ENCODE measurements around the gene RNF217.
"Not testable (repeated sequence)": the region's sequence is repeated elsewhere in the genome, so short reads cannot be mapped to it uniquely, and the experiment has no call there.

RNF217 gene

GRCh38 chr6:125116710-125117109 is 154.5 kb downstream of the RNF217 start:
- no peak overlapping the region for H3K27ac ChIP-seq (ENCODE audit: low read depth in 2 of 2, low read length in 2 of 2)
- no peak overlapping the region for H3K9ac ChIP-seq (ENCODE audit: low read depth in 1 of 2, low read length in 2 of 2)
- no peaks in the 10 kb centered on the region for H3K9me3 ChIP-seq (ENCODE audit: control insufficient read depth in 2 of 2, low read length in 2 of 2)
- H3K4me1 ChIP-seq (ENCODE audit: control insufficient read depth in 2 of 2, insufficient read depth in 2 of 2, low read length in 2 of 2), result no peaks in the 10 kb centered on the region
- no peak overlapping the region for H3K4me3 ChIP-seq (ENCODE audit: low read length in 2 of 2)
- H3K27me3 ChIP-seq (ENCODE audit: control insufficient read depth in 2 of 2, insufficient read depth in 2 of 2, low read length in 2 of 2), result no peaks in the 10 kb centered on the region
- no peaks in the 10 kb centered on the region for H3K36me3 ChIP-seq (ENCODE audit: control insufficient read depth in 2 of 2, insufficient read depth in 2 of 2, low read length in 2 of 2)

- Histone ChIP-seq H3K36me3 (ENCODE audit: control insufficient read depth in 2 of 2, insufficient read depth in 2 of 2, low read length in 2 of 2) (no peaks in the 10 kb centered on the region), H3K4me3 (ENCODE audit: low read length in 2 of 2) (no peak overlapping the region), H3K9ac (ENCODE audit: low read depth in 1 of 2, low read length in 2 of 2) (no peak overlapping the region), H3K4me1 (ENCODE audit: control insufficient read depth in 2 of 2, insufficient read depth in 2 of 2, low read length in 2 of 2) (no peaks in the 10 kb centered on the region), H3K27ac (ENCODE audit: low read depth in 2 of 2, low read length in 2 of 2) (no peak overlapping the region), H3K27me3 (ENCODE audit: control insufficient read depth in 2 of 2, insufficient read depth in 2 of 2, low read length in 2 of 2) (no peaks in the 10 kb centered on the region), H3K9me3 (ENCODE audit: control insufficient read depth in 2 of 2, low read length in 2 of 2) (no peaks in the 10 kb centered on the region)
These were observed 155.6 kb downstream of the RNF217 start for GRCh38 chr6:125117818-125118217.

GRCh38 chr6:125120054-125120590 is 157.9 kb downstream of the RNF217 start:
- H3K27ac ChIP-seq (ENCODE audit: low read depth in 2 of 2, low read length in 2 of 2), result no peak overlapping the region
- no peaks in the 10 kb centered on the region for H3K27me3 ChIP-seq (ENCODE audit: control insufficient read depth in 2 of 2, insufficient read depth in 2 of 2, low read length in 2 of 2)
- no peaks in the 10 kb centered on the region for H3K9me3 ChIP-seq (ENCODE audit: control insufficient read depth in 2 of 2, low read length in 2 of 2)
- H3K4me1 ChIP-seq (ENCODE audit: control insufficient read depth in 2 of 2, insufficient read depth in 2 of 2, low read length in 2 of 2), result no peaks in the 10 kb centered on the region
- H3K4me3 ChIP-seq (ENCODE audit: low read length in 2 of 2), result no peak overlapping the region
- no peaks in the 10 kb centered on the region for H3K36me3 ChIP-seq (ENCODE audit: control insufficient read depth in 2 of 2, insufficient read depth in 2 of 2, low read length in 2 of 2)
- H3K9ac ChIP-seq (ENCODE audit: low read depth in 1 of 2, low read length in 2 of 2), result no peak overlapping the region

- Histone ChIP-seq H3K9ac (ENCODE audit: low read depth in 1 of 2, low read length in 2 of 2) (no peak overlapping the region), H3K4me3 (ENCODE audit: low read length in 2 of 2) (no peak overlapping the region), H3K27ac (ENCODE audit: low read depth in 2 of 2, low read length in 2 of 2) (no peak overlapping the region), H3K27me3 (ENCODE audit: control insufficient read depth in 2 of 2, insufficient read depth in 2 of 2, low read length in 2 of 2) (no peaks in the 10 kb centered on the region), H3K4me1 (ENCODE audit: control insufficient read depth in 2 of 2, insufficient read depth in 2 of 2, low read length in 2 of 2) (no peaks in the 10 kb centered on the region), H3K36me3 (ENCODE audit: control insufficient read depth in 2 of 2, insufficient read depth in 2 of 2, low read length in 2 of 2) (no peaks in the 10 kb centered on the region), H3K9me3 (ENCODE audit: control insufficient read depth in 2 of 2, low read length in 2 of 2) (no peaks in the 10 kb centered on the region)
These were observed 159.7 kb downstream of the RNF217 start for GRCh38 chr6:125121894-125122293.

- no peaks in the 10 kb centered on the region for H3K36me3 ChIP-seq (ENCODE audit: control insufficient read depth in 2 of 2, insufficient read depth in 2 of 2, low read length in 2 of 2)
- H3K27ac ChIP-seq (ENCODE audit: low read depth in 2 of 2, low read length in 2 of 2), result no peak overlapping the region
- no peaks in the 10 kb centered on the region for H3K27me3 ChIP-seq (ENCODE audit: control insufficient read depth in 2 of 2, insufficient read depth in 2 of 2, low read length in 2 of 2)
- no peaks in the 10 kb centered on the region for H3K4me1 ChIP-seq (ENCODE audit: control insufficient read depth in 2 of 2, insufficient read depth in 2 of 2, low read length in 2 of 2)
- H3K4me3 ChIP-seq (ENCODE audit: low read length in 2 of 2), result no peak overlapping the region
- H3K9me3 ChIP-seq (ENCODE audit: control insufficient read depth in 2 of 2, low read length in 2 of 2), result no peaks in the 10 kb centered on the region
- H3K9ac ChIP-seq (ENCODE audit: low read depth in 1 of 2, low read length in 2 of 2), result no peak overlapping the region
These were observed 160.8 kb downstream of the RNF217 start for GRCh38 chr6:125123051-125123450.

GRCh38 chr6:125123468-125124048 is 161.3 kb downstream of the RNF217 start:
- Histone ChIP-seq H3K4me3 (ENCODE audit: low read length in 2 of 2) (no peak overlapping the region), H3K4me1 (ENCODE audit: control insufficient read depth in 2 of 2, insufficient read depth in 2 of 2, low read length in 2 of 2) (no peaks in the 10 kb centered on the region), H3K36me3 (ENCODE audit: control insufficient read depth in 2 of 2, insufficient read depth in 2 of 2, low read length in 2 of 2) (no peaks in the 10 kb centered on the region), H3K27ac (ENCODE audit: low read depth in 2 of 2, low read length in 2 of 2) (no peak overlapping the region), H3K27me3 (ENCODE audit: control insufficient read depth in 2 of 2, insufficient read depth in 2 of 2, low read length in 2 of 2) (no peaks in the 10 kb centered on the region), H3K9ac (ENCODE audit: low read depth in 1 of 2, low read length in 2 of 2) (no peak overlapping the region), H3K9me3 (ENCODE audit: control insufficient read depth in 2 of 2, low read length in 2 of 2) (no peaks in the 10 kb centered on the region)

- H3K9me3 ChIP-seq (ENCODE audit: control insufficient read depth in 2 of 2, low read length in 2 of 2), result no peaks in the 10 kb centered on the region
- no peak overlapping the region for H3K4me3 ChIP-seq (ENCODE audit: low read length in 2 of 2)
- H3K9ac ChIP-seq (ENCODE audit: low read depth in 1 of 2, low read length in 2 of 2), result no peak overlapping the region
- H3K27ac ChIP-seq (ENCODE audit: low read depth in 2 of 2, low read length in 2 of 2), result no peak overlapping the region
- H3K4me1 ChIP-seq (ENCODE audit: control insufficient read depth in 2 of 2, insufficient read depth in 2 of 2, low read length in 2 of 2), result no peaks in the 10 kb centered on the region
- H3K36me3 ChIP-seq (ENCODE audit: control insufficient read depth in 2 of 2, insufficient read depth in 2 of 2, low read length in 2 of 2), result no peaks in the 10 kb centered on the region
- H3K27me3 ChIP-seq (ENCODE audit: control insufficient read depth in 2 of 2, insufficient read depth in 2 of 2, low read length in 2 of 2), result no peaks in the 10 kb centered on the region
These were observed 161.9 kb downstream of the RNF217 start for GRCh38 chr6:125124049-125124669.

- not testable (repeated sequence) for H3K4me3 ChIP-seq (ENCODE audit: low read length in 2 of 2); H3K27ac ChIP-seq (ENCODE audit: low read depth in 2 of 2, low read length in 2 of 2); H3K9ac ChIP-seq (ENCODE audit: low read depth in 1 of 2, low read length in 2 of 2); H3K4me1 ChIP-seq (ENCODE audit: control insufficient read depth in 2 of 2, insufficient read depth in 2 of 2, low read length in 2 of 2); H3K27me3 ChIP-seq (ENCODE audit: control insufficient read depth in 2 of 2, insufficient read depth in 2 of 2, low read length in 2 of 2); H3K36me3 ChIP-seq (ENCODE audit: control insufficient read depth in 2 of 2, insufficient read depth in 2 of 2, low read length in 2 of 2); H3K9me3 ChIP-seq (ENCODE audit: control insufficient read depth in 2 of 2, low read length in 2 of 2)
These were observed 163.6 kb downstream of the RNF217 start for GRCh38 chr6:125125856-125126255.

GRCh38 chr6:125129354-125129753 is 167.1 kb downstream of the RNF217 start:
- Histone ChIP-seq H3K4me3 (ENCODE audit: low read length in 2 of 2) (no peak overlapping the region), H3K27ac (ENCODE audit: low read depth in 2 of 2, low read length in 2 of 2) (no peak overlapping the region), H3K9ac (ENCODE audit: low read depth in 1 of 2, low read length in 2 of 2) (no peak overlapping the region), H3K9me3 (ENCODE audit: control insufficient read depth in 2 of 2, low read length in 2 of 2) (no peaks in the 10 kb centered on the region), H3K27me3 (ENCODE audit: control insufficient read depth in 2 of 2, insufficient read depth in 2 of 2, low read length in 2 of 2) (no peaks in the 10 kb centered on the region), H3K4me1 (ENCODE audit: control insufficient read depth in 2 of 2, insufficient read depth in 2 of 2, low read length in 2 of 2) (no peaks in the 10 kb centered on the region), H3K36me3 (ENCODE audit: control insufficient read depth in 2 of 2, insufficient read depth in 2 of 2, low read length in 2 of 2) (no peaks in the 10 kb centered on the region)

GRCh38 chr6:125132058-125132457 is 169.8 kb downstream of the RNF217 start:
- no peaks in the 10 kb centered on the region for H3K4me1 ChIP-seq (ENCODE audit: control insufficient read depth in 2 of 2, insufficient read depth in 2 of 2, low read length in 2 of 2)
- no peak overlapping the region for H3K27ac ChIP-seq (ENCODE audit: low read depth in 2 of 2, low read length in 2 of 2)
- no peak overlapping the region for H3K4me3 ChIP-seq (ENCODE audit: low read length in 2 of 2)
- no peak overlapping the region for H3K9ac ChIP-seq (ENCODE audit: low read depth in 1 of 2, low read length in 2 of 2)
- H3K36me3 ChIP-seq (ENCODE audit: control insufficient read depth in 2 of 2, insufficient read depth in 2 of 2, low read length in 2 of 2), result no peaks in the 10 kb centered on the region
- H3K9me3 ChIP-seq (ENCODE audit: control insufficient read depth in 2 of 2, low read length in 2 of 2), result no peaks in the 10 kb centered on the region
- no peaks in the 10 kb centered on the region for H3K27me3 ChIP-seq (ENCODE audit: control insufficient read depth in 2 of 2, insufficient read depth in 2 of 2, low read length in 2 of 2)

Measured in mucosa of rectum (tissue), 2 donors.